Measurements from ENCODE around the gene ASCL5.

DNA sequence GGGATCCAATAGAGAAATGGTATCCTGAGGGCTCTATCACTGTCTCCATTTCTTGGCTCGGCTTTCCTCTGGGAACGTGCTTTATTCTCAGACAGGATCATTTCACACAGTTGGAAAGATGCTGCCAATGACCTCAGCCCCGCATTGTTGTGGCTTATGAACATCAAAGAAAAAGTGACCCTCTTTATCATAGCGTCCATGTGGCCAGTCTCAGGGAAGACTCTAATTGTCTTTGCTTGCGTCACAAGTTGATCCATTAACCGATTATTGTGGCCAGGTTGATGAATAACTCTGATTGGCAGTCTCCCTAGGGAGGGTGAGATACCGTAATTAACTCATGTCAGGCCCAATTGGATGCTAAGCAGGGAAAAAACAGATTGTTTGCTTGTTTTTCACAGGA, 37.7 kb upstream of the ASCL5 start:
- TF ChIP-seq YY1 (IDR thresholded peaks at IDR 0.05; ENCODE audit: insufficient read depth, insufficient read length) (no peak), SUZ12 (IDR thresholded peaks at IDR 0.05; ENCODE audit: extremely low read depth, insufficient read depth, insufficient read length) (no peak), ZNF274 (IDR thresholded peaks at IDR 0.05; ENCODE audit: low read depth, low read length) (no peak)
